Spinal cord (tissue), 10 donors: ENCODE results near the gene TIGD7. TPM values are rescaled to one million over a fixed set of nuclear protein-coding genes. Genes with fewer than 3 reads are reported as not detected.
"Not testable (repeated sequence)": the region's sequence is repeated elsewhere in the genome, so short reads cannot be mapped to it uniquely, and the experiment has no call there.

Experiments used
- DNase-seq, 6 donors: peaks; one replicate each; pipeline versions ENCODE4 v3.0.0 to v3.0.0-alpha.2; 2013 to 2015; ENCODE audit warnings: low spot score in 6 of 6, low read depth in 4 of 6
- H3K27ac ChIP-seq: one replicate; pipeline ENCODE4 v1.5.1; 2013; ENCODE audit warnings: low read depth, low read length, control low read depth
- H3K27me3 ChIP-seq: one replicate; pipeline ENCODE4 v1.6.1; 2013; ENCODE audit warnings: low read length; ENCODE audit not compliant: control insufficient read depth, insufficient read depth
- H3K36me3 ChIP-seq: one replicate; pipeline ENCODE4 v1.6.1; 2013; ENCODE audit warnings: low read length; ENCODE audit not compliant: control insufficient read depth, insufficient read depth
- H3K4me1 ChIP-seq: one replicate; pipeline ENCODE4 v1.6.1; 2013; ENCODE audit warnings: low read length; ENCODE audit not compliant: control insufficient read depth, insufficient read depth
- H3K4me3 ChIP-seq: one replicate; pipeline ENCODE4 v1.5.1; 2013; ENCODE audit warnings: low read depth, low read length, control low read depth
- H3K9me3 ChIP-seq: one replicate; pipeline ENCODE4 v1.6.1; 2013; ENCODE audit warnings: low read length; ENCODE audit not compliant: control insufficient read depth, insufficient read depth
- WGBS: methylation state at CpG from one replicate; pipeline ENCODE4 v1.1.5; 2013; ENCODE audit warnings: missing lambda C conversion rate; ENCODE audit not compliant: insufficient coverage; 5-methylcytosine and 5-hydroxymethylcytosine counted together
- polyA plus RNA-seq, 2 donors: library from polyadenylated mRNA; unstranded; fragments of 120-200 nt; gene quantifications; one replicate each; pipeline ENCODE4 v1.2.1, GENCODE V29; 2013; ENCODE audit not compliant: insufficient read length in 2 of 2
- total RNA-seq, 2 donors: library from RNA; depleted of rRNA in 1 of 2; stranded (reverse); fragments of 120-200 nt in 1 of 2; fragments of >200 nt in 1 of 2; gene quantifications; one replicate each; pipeline versions ENCODE4 v1.2.3 to v1.2.4, GENCODE V29; 2013 to 2014
- donor health status: healthy.

Gene TIGD7
- total and polyA plus RNA-seq, 4 donors, result 12.0 to 23.8 (median 17.2) TPM

GRCh38 chr16:3283543-3284447 is 21.4 kb downstream of the TIGD7 start:
- Histone ChIP-seq H3K27me3 (no peaks in the 10 kb centered on the region), H3K27ac (peak overlapping the region; percentile 98), H3K9me3 (no peaks in the 10 kb centered on the region), H3K4me1 (peaks cover 23% of the 10 kb centered on the region), H3K4me3 (peak overlapping the region; percentile 89), H3K36me3 (peaks cover 15% of the 10 kb centered on the region)
- DNase-seq, result no peak
- WGBS, result 6% methylated on average over 56 of the region's 56 CpGs

DNA sequence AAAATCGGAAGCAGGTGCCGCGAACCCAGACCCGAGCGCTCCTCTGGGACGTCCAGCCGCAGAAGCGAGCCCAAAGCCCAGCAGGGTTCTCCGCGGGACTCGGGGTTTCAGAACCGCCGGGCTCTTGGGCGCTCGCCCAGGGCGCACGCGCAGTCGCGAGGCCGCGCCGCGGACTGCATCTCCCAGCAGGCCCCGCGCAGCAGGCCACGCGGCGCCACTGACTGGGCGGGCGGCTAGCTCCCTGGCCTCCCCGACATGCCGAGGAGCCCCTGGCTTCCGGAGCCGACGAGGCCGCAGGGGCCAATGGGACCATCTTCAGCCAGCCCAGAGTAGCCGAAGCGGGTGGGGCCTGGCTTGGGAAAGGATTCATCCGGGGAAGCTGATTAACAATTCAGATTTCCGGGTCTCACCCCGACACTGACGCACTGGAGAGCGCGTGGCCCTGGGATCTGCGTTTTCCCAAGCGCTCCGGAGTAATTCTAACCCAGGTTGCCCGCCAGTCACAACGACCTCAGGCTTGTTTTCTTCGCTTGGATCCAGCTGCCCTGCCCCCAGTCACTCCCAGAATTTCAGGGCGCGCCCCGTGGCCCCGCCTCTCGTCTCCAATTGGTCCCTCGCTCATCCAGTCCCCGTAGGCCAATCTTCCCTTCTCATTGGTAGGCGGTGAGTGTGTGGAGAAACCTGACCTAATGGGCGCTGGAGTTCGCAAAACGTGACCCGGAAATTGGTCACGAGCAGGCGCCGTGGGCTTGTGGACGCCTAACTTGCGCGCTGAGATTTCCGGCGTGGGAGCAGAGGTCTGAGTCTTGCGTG is 22.3 kb downstream of the TIGD7 start, which contains the start of gene ZNF263:
TSS of gene ZNF263 (plus strand) at position 762 of the 813 bp plus-strand sequence. CDS start 328 bp downstream, outside the sequence.
- WGBS, result under 1% methylated on average over 72 of the region's 72 CpGs
- H3K4me3 ChIP-seq, result peak within 1 kb of the TSS; percentile 89
- no peaks in the 10 kb centered on the region for H3K27me3 ChIP-seq
- H3K9me3 ChIP-seq, result no peaks in the 10 kb centered on the region
- peak within 1 kb of the TSS; percentile 98 for H3K27ac ChIP-seq
- H3K36me3 ChIP-seq, result peaks cover 9% of the 10 kb centered on the region
- peak; percentile 93 to 99 (median 95) for DNase-seq
- H3K4me1 ChIP-seq, result peaks cover 23% of the 10 kb centered on the region

- Histone ChIP-seq H3K4me3 (peak overlapping the region; percentile 89), H3K27me3 (peaks cover 4% of the 10 kb centered on the region), H3K27ac (peak overlapping the region; percentile 98), H3K9me3 (no peaks in the 10 kb centered on the region), H3K4me1 (peaks cover 23% of the 10 kb centered on the region), H3K36me3 (peaks cover 9% of the 10 kb centered on the region)
- under 1% methylated on average over 17 of the region's 29 CpGs for WGBS
- no peak for DNase-seq
Measured at GRCh38 chr16:3282103-3282729, 23.0 kb downstream of the TIGD7 start.

DNA sequence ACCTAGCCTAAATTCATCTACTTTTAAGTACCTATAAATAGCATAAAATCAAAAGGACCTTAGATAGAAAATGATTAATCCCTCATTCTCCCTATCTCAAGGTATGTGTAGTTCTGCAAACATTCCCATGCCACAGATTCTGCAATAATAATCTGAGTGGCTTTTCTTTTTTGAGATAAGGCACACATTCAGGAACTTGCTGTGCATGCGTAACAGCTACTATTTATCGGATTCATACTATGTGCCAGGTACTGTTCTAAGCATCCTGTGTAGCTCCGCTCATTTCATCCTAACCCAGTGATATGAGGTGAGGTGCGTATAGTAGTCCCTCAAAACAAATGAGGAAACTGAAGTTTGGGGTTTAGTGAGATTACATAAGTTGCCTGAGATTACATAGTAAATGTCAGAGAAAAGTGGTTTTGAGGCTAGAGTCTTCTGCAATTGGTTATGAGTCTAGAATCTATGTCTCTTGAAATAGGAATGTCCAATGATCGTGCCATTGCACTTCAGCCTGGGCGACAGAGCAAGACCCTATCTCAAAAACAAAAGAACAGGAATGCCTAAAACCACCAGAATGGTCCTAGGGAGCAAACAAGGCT is 23.9 kb downstream of the TIGD7 start:
- Histone ChIP-seq H3K9me3 (no peaks in the 10 kb centered on the region), H3K27ac (no peak overlapping the region), H3K27me3 (peaks cover 10% of the 10 kb centered on the region), H3K36me3 (peaks cover 9% of the 10 kb centered on the region), H3K4me1 (peaks cover 23% of the 10 kb centered on the region), H3K4me3 (no peak overlapping the region)
- 96% methylated on average over 4 of the region's 6 CpGs for WGBS
- no peak for DNase-seq

DNA sequence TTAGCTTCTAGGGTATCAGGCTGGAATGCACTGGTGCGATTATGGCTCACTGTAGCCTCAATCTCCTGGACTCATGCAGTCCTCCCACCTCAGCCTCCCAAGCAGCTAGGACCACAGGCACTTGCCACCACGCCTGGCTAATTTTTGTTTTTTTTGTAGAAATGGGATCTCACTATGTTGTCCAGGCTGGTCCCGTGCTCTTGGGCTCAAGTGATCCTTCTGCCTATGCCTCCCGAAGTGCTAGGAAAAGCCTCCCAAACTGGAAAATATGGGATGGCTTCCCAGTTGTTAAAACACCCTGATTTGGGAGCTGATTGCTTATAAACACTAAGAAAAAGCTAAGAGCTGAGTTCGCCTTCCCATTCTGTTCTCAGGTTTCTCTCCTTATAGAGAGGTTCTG is 28.6 kb downstream of the TIGD7 start:
- no peaks in the 10 kb centered on the region for H3K9me3 ChIP-seq
- H3K27ac ChIP-seq, result no peak overlapping the region
- WGBS, result 85% methylated on average over 2 of the region's 5 CpGs
- H3K4me3 ChIP-seq, result no peak overlapping the region
- H3K36me3 ChIP-seq, result no peaks in the 10 kb centered on the region
- H3K4me1 ChIP-seq, result peaks cover 1% of the 10 kb centered on the region
- no peak for DNase-seq
- H3K27me3 ChIP-seq, result peaks cover 10% of the 10 kb centered on the region

DNA sequence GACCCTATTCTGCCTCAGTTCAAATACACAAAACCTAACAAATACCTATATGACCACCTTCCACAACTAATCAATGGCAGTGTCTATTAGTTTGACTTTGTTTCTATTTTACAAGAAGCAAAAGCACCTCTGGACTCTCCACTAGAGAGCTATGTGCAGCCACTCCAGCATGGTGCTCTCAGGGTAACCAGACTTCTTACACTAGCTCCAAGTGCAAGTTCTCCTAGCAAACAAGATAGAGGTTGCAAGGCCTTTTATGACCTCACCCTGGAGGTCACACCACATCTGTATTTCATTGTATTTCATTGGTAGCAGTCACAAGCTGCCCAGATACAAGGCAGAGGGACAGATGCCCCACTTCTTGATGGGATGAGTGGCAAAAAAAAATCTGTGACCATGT is 30.3 kb downstream of the TIGD7 start:
- H3K27me3 ChIP-seq, result peaks cover 10% of the 10 kb centered on the region
- no peaks in the 10 kb centered on the region for H3K9me3 ChIP-seq
- H3K27ac ChIP-seq, result no peak overlapping the region
- no peak for DNase-seq
- no peaks in the 10 kb centered on the region for H3K4me1 ChIP-seq
- no peaks in the 10 kb centered on the region for H3K36me3 ChIP-seq
- no peak overlapping the region for H3K4me3 ChIP-seq

GRCh38 chr16:3274490-3274889 is 30.7 kb downstream of the TIGD7 start:
- DNase-seq, result no peak
- Histone ChIP-seq H3K27ac (no peak overlapping the region), H3K36me3 (no peaks in the 10 kb centered on the region), H3K4me3 (no peak overlapping the region), H3K9me3 (no peaks in the 10 kb centered on the region), H3K27me3 (peaks cover 10% of the 10 kb centered on the region), H3K4me1 (no peaks in the 10 kb centered on the region)
- 22% methylated on average over 3 of the region's 4 CpGs for WGBS

DNA sequence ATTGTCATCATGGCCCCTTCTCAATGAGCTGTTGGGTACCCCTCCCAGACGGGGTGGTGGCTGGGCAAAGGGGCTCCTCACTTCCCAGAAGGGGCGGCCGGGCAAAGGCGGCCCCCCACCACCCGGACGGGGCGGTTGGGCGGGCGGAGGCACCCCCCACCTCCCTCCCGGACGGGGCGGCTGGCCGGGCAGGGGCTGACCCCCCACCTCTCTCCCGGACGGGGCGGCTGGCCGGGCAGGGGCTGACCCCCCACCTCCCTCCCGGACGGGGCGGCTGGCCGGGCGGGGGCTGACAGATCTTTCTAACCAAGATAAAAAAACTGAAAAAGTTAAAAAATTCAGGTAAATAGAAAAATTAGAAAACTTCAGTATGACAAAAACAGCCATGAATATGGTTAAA is 33.9 kb downstream of the TIGD7 start:
- DNase-seq, H3K27ac ChIP-seq, H3K9me3 ChIP-seq, H3K36me3 ChIP-seq, H3K4me3 ChIP-seq, H3K27me3 ChIP-seq, H3K4me1 ChIP-seq: not testable (repeated sequence)
- WGBS, result 100% methylated on average over 1 of the region's 22 CpGs

DNA sequence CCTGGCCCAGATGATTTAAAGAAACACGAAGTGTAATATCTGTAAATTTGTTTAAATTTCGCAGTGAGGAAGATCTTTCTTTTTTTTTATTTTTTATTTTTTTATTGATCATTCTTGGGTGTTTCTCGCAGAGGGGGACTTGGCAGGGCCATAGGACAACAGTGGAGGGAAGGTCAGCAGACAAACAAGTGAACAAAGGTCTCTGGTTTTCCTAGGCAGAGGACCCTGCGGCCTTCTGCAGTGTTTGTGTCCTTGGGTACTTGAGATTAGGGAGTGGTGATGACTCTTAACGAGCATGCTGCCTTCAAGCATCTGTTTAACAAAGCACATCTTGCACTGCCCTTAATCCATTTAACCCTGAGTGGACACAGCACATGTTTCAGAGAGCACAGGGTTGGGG is 34.5 kb downstream of the TIGD7 start:
- H3K27ac ChIP-seq, H3K36me3 ChIP-seq, H3K4me1 ChIP-seq, H3K27me3 ChIP-seq, H3K4me3 ChIP-seq, H3K9me3 ChIP-seq, DNase-seq: not testable (repeated sequence)
- no CpG with 5 or more reads among the region's 5 CpGs for WGBS
